ENCODE measurements around the gene KCNMA1.
"Not testable (repeated sequence)": the region's sequence is repeated elsewhere in the genome, so short reads cannot be mapped to it uniquely, and the experiment has no call there.

KCNMA1 gene

GRCh38 chr10:77598606-77599005 lies 39.0 kb downstream of the KCNMA1 start:
- TF ChIP-seq ZNF274 (IDR thresholded peaks at IDR 0.05; ENCODE audit: low read depth, low read length) = no peak
- no peak overlapping the region for H3K4me3 ChIP-seq (ENCODE audit: low read length)

GRCh38 chr10:77597560-77597959 lies 40.0 kb downstream of the KCNMA1 start:
- no peak for TF ChIP-seq ZNF274 (IDR thresholded peaks at IDR 0.05; ENCODE audit: low read depth, low read length)
- H3K4me3 ChIP-seq (ENCODE audit: low read length) = no peak overlapping the region

GRCh38 chr10:77594471-77594783 lies 43.2 kb downstream of the KCNMA1 start:
- no peak for TF ChIP-seq ZNF274 (IDR thresholded peaks at IDR 0.05; ENCODE audit: low read depth, low read length)
- H3K4me3 ChIP-seq (ENCODE audit: low read length) = no peak overlapping the region

- H3K4me3 ChIP-seq (ENCODE audit: low read length) = no peak overlapping the region
Measured at GRCh38 chr10:77593771-77594470, 43.7 kb downstream of the KCNMA1 start.

GRCh38 chr10:77592946-77593636 lies 44.5 kb downstream of the KCNMA1 start:
- no peak overlapping the region for H3K4me3 ChIP-seq (ENCODE audit: low read length)
- no peak for TF ChIP-seq ZNF274 (IDR thresholded peaks at IDR 0.05; ENCODE audit: low read depth, low read length)

More at GRCh38 chr10:77593771-77594470, 43.7 kb downstream of the KCNMA1 start:
- no peak for TF ChIP-seq ZNF274 (IDR thresholded peaks at IDR 0.05; ENCODE audit: low read depth, low read length)

GRCh38 chr10:77592510-77592909 lies 45.1 kb downstream of the KCNMA1 start:
- TF ChIP-seq ZNF274 (IDR thresholded peaks at IDR 0.05; ENCODE audit: low read depth, low read length) = no peak
- no peak overlapping the region for H3K4me3 ChIP-seq (ENCODE audit: low read length)

- H3K4me3 ChIP-seq (ENCODE audit: low read length) = no peak overlapping the region
- TF ChIP-seq ZNF274 (IDR thresholded peaks at IDR 0.05; ENCODE audit: low read depth, low read length) = no peak
Measured at GRCh38 chr10:77591238-77591880, 46.2 kb downstream of the KCNMA1 start.

GRCh38 chr10:77590344-77591237 lies 47.0 kb downstream of the KCNMA1 start:
- TF ChIP-seq ZNF274 (IDR thresholded peaks at IDR 0.05; ENCODE audit: low read depth, low read length) = no peak
- no peak overlapping the region for H3K4me3 ChIP-seq (ENCODE audit: low read length)

GRCh38 chr10:77589703-77590102 lies 47.9 kb downstream of the KCNMA1 start:
- not testable (repeated sequence) for H3K4me3 ChIP-seq (ENCODE audit: low read length)

GRCh38 chr10:77588886-77589285 lies 48.7 kb downstream of the KCNMA1 start:
- TF ChIP-seq ZNF274 (IDR thresholded peaks at IDR 0.05; ENCODE audit: low read depth, low read length) = no peak
- H3K4me3 ChIP-seq (ENCODE audit: low read length) = no peak overlapping the region

- H3K4me3 ChIP-seq (ENCODE audit: low read length) = no peak overlapping the region
- TF ChIP-seq ZNF274 (IDR thresholded peaks at IDR 0.05; ENCODE audit: low read depth, low read length) = no peak
Measured at GRCh38 chr10:77587416-77587790, 50.2 kb downstream of the KCNMA1 start.

- H3K4me3 ChIP-seq (ENCODE audit: low read length) = no peak overlapping the region
- no peak for TF ChIP-seq ZNF274 (IDR thresholded peaks at IDR 0.05; ENCODE audit: low read depth, low read length)
Measured at GRCh38 chr10:77586719-77587415, 50.7 kb downstream of the KCNMA1 start.

- H3K4me3 ChIP-seq (ENCODE audit: low read length) = no peak overlapping the region
- no peak for TF ChIP-seq ZNF274 (IDR thresholded peaks at IDR 0.05; ENCODE audit: low read depth, low read length)
Measured at GRCh38 chr10:77584938-77585337, 52.7 kb downstream of the KCNMA1 start.

GRCh38 chr10:77583527-77583926 lies 54.1 kb downstream of the KCNMA1 start:
- TF ChIP-seq ZNF274 (IDR thresholded peaks at IDR 0.05; ENCODE audit: low read depth, low read length) = no peak
- H3K4me3 ChIP-seq (ENCODE audit: low read length) = no peak overlapping the region
